ENCODE measurements around the gene FBLN1.

GRCh38 chr22:45584621-45585436 is 82.1 kb downstream of the FBLN1 start:
- TF ChIP-seq EZH2 (IDR thresholded peaks at IDR 0.05; ENCODE audit: insufficient read depth, poor library complexity, severe bottlenecking) (no peak), EZH2phosphoT487 (IDR thresholded peaks at IDR 0.05; ENCODE audit: insufficient read depth, low read depth) (no peak)

All from GM23248 (cell line).